Pancreas (tissue), 10 donors: ENCODE results near the gene APBB2. TPM values are rescaled to one million over a fixed set of nuclear protein-coding genes. Genes with fewer than 3 reads are reported as not detected.
A peak's percentile ranks its signal among the peaks of the same experiment; 100 is the strongest.

Source experiments
- ATAC-seq, 4 donors: fragments of 200-7000 bp; cut with Tn5 transposase; one replicate each; pipeline versions ENCODE4 v1.8.0 to v1.9.1; 2020; ENCODE audit warnings: mild to moderate bottlenecking in 4 of 4, moderate library complexity in 4 of 4
- DNase-seq, 6 donors: peaks; one replicate each; pipeline ENCODE4 v3.0.0-alpha.2; 2020
- FAIRE-seq: peaks from 2 replicates; lab custom pipeline; 2012; peaks lifted over from hg19 to GRCh38; lab: Jason Lieb, UNC
- H3K27ac ChIP-seq, 4 donors: fragments of 200-600 bp; sonication (generic); 1 replicate in 3 of 4; 2 replicates in 1 of 4; pipeline versions ENCODE4 v1.5.0 to v1.8.0; 2020
- H3K27me3 ChIP-seq, 4 donors: fragments of 200-600 bp; one replicate each; pipeline ENCODE4 v1.8.0; 2021
- H3K36me3 ChIP-seq, 3 donors: fragments of 200-600 bp; sonication (generic) in 1 of 3; one replicate each; pipeline versions ENCODE4 v1.5.0 to v1.8.0; 2020 to 2021
- H3K4me1 ChIP-seq, 3 donors: fragments of 200-600 bp; one replicate each; pipeline ENCODE4 v1.8.0; 2021
- H3K4me3 ChIP-seq, 4 donors: fragments of 200-600 bp; sonication (generic) in 2 of 4; one replicate each; pipeline versions ENCODE4 v1.5.0 to v1.8.0; 2020 to 2021
- H3K9me3 ChIP-seq, 4 donors: fragments of 200-600 bp; one replicate each; pipeline ENCODE4 v1.8.0; 2021
- WGBS, 2 donors: extraction: QIAGEN DNeasy Blood & Tissue Kit; methylation state at CpG; one replicate each; pipeline ENCODE4 v1.1.7; 2013; 5-methylcytosine and 5-hydroxymethylcytosine counted together
- intact Hi-C, 3 donors: fragments of 100-400 bp; cut with DNase I; formaldehyde crosslinking; loops; one replicate each; pipeline versions ENCODE4 v1.11.1 to v1.14.2; 2022
- polyA plus RNA-seq, 2 donors: library from polyadenylated mRNA; stranded (reverse); fragments of 200-250 nt; gene quantifications; one replicate each; pipeline ENCODE4 v1.2.3, GENCODE V29; 2013
- total RNA-seq, 6 donors: library from RNA; stranded (reverse); fragmentation: NEBNext Ultra II Directional in 4 of 6; extraction: Animal tissue kit (Norgen Biotek cat#: 25700) in 4 of 6; gene quantifications; one replicate each; pipeline versions ENCODE4 v1.2.1 to v1.2.4, GENCODE V29; 2021 to 2023
- TF ChIP-seq, protein P1 (sequence below), 4 donors: fragments of 200-600 bp; sonication (generic) in 3 of 4; IDR thresholded peaks; one replicate each; pipeline versions ENCODE4 v1.5.0 to v1.8.0; 2021; ENCODE audit warnings: antibody characterized with exemption in 4 of 4
- donor health status: healthy with polysubstance abuse.
- donor health status: DM: no; HTN: no; CAD: no; lungs with moderate emphysema.
- donor health status: DM: no; HTN: no; CAD: no.
- donor health status: control.
- donor health status: control.
- donor health status: Bipolar disorder and iron deficiency.
- donor health status: DM: yes; HTN: yes; CAD: no.
- donor health status: DM: no; HTN: no; CAD: no.
- donor health status: DM: no; HTN: no; CAD: no.
- donor health status: DM: yes; HTN: yes; CAD: no.

APBB2 gene
- total and polyA plus RNA-seq, 8 donors, result 9.1 to 21.6 (median 11.5) TPM

DNA sequence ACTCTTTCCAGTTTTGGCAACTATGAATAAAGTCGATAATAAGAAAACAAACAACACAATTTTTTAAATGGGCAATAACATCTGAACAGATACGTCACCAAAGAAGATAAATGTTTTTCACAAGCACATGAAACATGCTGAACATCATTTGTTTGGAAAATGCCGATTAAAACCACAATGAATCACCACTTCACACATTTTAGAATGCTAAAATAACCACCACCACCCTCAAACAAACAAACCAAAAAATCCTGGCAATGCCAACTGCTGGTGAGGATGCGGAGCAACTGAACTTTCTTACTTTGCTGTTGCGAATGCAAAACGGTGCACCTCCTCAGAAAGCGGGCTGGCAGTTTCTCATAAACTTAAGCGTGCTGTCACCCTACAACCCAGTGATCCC is 348.6 kb downstream of the APBB2 start:
- DNase-seq (no peak), FAIRE-seq (no peak), ATAC-seq (no peak)
- 61 to 64% methylated on average over 8 of the region's 8 CpGs for whole genome bisulfite sequencing, 2 donors
- H3K36me3 ChIP-seq, result no peaks in the 10 kb centered on the region
- TF ChIP-seq, protein P1, sequence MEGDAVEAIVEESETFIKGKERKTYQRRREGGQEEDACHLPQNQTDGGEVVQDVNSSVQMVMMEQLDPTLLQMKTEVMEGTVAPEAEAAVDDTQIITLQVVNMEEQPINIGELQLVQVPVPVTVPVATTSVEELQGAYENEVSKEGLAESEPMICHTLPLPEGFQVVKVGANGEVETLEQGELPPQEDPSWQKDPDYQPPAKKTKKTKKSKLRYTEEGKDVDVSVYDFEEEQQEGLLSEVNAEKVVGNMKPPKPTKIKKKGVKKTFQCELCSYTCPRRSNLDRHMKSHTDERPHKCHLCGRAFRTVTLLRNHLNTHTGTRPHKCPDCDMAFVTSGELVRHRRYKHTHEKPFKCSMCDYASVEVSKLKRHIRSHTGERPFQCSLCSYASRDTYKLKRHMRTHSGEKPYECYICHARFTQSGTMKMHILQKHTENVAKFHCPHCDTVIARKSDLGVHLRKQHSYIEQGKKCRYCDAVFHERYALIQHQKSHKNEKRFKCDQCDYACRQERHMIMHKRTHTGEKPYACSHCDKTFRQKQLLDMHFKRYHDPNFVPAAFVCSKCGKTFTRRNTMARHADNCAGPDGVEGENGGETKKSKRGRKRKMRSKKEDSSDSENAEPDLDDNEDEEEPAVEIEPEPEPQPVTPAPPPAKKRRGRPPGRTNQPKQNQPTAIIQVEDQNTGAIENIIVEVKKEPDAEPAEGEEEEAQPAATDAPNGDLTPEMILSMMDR (IDR thresholded peaks at IDR 0.05), result no peak
- no peaks in the 10 kb centered on the region for H3K9me3 ChIP-seq
- H3K27ac ChIP-seq, result no peak overlapping the region
- no peaks in the 10 kb centered on the region for H3K27me3 ChIP-seq
- no peak overlapping the region for H3K4me3 ChIP-seq
- no peaks in the 10 kb centered on the region for H3K4me1 ChIP-seq
- intact Hi-C loops, result no loop called here

GRCh38 chr4:40864531-40864930 is 349.8 kb downstream of the APBB2 start:
- Histone ChIP-seq H3K4me1 (no peaks in the 10 kb centered on the region), H3K9me3 (no peaks in the 10 kb centered on the region), H3K4me3 (no peak overlapping the region), H3K27ac (no peak overlapping the region), H3K27me3 (no peaks in the 10 kb centered on the region), H3K36me3 (no peaks in the 10 kb centered on the region)
- FAIRE-seq (no peak), DNase-seq (no peak), ATAC-seq (no peak)
- intact Hi-C loops, result no loop called here
- 84 to 86% methylated on average over 4 of the region's 4 CpGs for WGBS, 2 donors
- TF ChIP-seq, protein P1 (IDR thresholded peaks at IDR 0.05), result no peak

DNA sequence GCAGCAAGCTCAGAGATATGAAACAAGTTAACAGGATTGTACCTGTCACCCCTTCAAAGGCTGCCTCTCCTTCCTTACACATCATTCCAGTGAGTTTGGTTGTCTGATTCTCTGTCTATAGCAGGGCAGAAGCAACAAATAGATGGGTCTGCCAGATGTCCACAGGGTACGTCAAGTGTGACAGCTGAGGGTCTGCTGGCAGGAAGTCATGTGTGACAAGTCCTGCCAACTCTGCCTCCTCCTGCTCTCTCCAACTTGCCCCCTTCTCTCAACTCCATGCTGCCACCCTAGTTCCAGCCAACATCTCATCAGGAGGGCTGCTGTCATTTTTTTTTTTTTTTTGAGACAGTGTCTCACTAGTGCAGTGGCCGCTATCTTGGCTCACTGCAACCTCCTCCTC is 355.4 kb downstream of the APBB2 start:
- H3K36me3 ChIP-seq, result no peaks in the 10 kb centered on the region
- H3K27ac ChIP-seq, result no peak overlapping the region
- intact Hi-C loops, result no loop called here
- ATAC-seq, result no peak
- no peaks in the 10 kb centered on the region for H3K27me3 ChIP-seq
- TF ChIP-seq, protein P1 (IDR thresholded peaks at IDR 0.05), result no peak
- WGBS, 2 donors, result 89 to 100% methylated on average over 2 of the region's 2 CpGs
- no peak for FAIRE-seq
- H3K9me3 ChIP-seq, result no peaks in the 10 kb centered on the region
- H3K4me3 ChIP-seq, result no peak overlapping the region
- DNase-seq, result no peak
- H3K4me1 ChIP-seq, result no peaks in the 10 kb centered on the region

GRCh38 chr4:40857956-40858355 is 356.4 kb downstream of the APBB2 start:
- Histone ChIP-seq H3K36me3 (no peaks in the 10 kb centered on the region), H3K4me1 (no peaks in the 10 kb centered on the region), H3K9me3 (no peaks in the 10 kb centered on the region), H3K27me3 (no peaks in the 10 kb centered on the region), H3K4me3 (no peak overlapping the region), H3K27ac (no peak overlapping the region)
- intact Hi-C loops, result no loop called here
- TF ChIP-seq, protein P1 (IDR thresholded peaks at IDR 0.05), result no peak
- FAIRE-seq (no peak), ATAC-seq (no peak), DNase-seq (no peak)
- WGBS, 2 donors, result 92 to 95% methylated on average over 2 of the region's 2 CpGs

DNA sequence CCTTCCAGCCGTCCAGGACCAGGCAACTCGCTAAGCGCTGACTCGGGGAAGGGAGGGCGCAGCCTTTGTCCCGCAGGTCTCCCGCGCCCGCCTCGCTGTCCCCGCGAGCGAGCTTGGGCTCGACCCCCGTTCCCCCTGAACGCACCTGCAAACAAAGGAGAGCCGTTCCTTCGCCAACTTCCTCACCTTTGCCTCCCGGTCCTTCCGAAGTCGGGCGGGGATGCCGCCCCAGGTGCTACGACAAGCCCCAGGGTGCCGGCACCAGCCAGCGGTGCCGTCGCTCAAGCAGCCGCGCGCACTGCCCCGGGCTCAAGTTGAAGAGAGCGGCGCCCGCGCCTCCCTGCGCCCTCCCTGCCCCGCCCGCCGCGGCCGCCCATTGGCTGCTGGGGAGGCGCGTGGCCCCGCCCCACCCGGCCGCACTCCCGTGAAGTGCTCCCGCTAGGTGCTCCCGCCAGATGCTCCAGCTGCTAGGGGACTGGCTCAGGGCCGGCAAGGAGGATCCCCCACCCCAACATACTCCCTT is 357.4 kb downstream of the APBB2 start:
- intact Hi-C loops, result no loop called here
- TF ChIP-seq, protein P1 (IDR thresholded peaks at IDR 0.05), result no peak
- no peak overlapping the region for H3K27ac ChIP-seq
- no peaks in the 10 kb centered on the region for H3K4me1 ChIP-seq
- peak; percentile 97 to 100 (median 99) for ATAC-seq
- H3K4me3 ChIP-seq, result peak overlapping the region in 3 of 4 donors; percentile 18 to 43 (median 22)
- H3K36me3 ChIP-seq, result no peaks in the 10 kb centered on the region
- no peaks in the 10 kb centered on the region for H3K9me3 ChIP-seq
- WGBS, 2 donors, result 13 to 16% methylated on average over 47 to 51 of the region's 51 CpGs
- FAIRE-seq, result no peak
- H3K27me3 ChIP-seq, result no peaks in the 10 kb centered on the region
- peak; percentile 25 to 88 (median 56) for DNase-seq
